K562 (cell line): Measurements from ENCODE around the gene IMPACT. TPM values are rescaled to one million over a fixed set of nuclear protein-coding genes. Genes with fewer than 3 reads are reported as not detected.

Source experiments
- ATAC-seq: fragments of 200-7000 bp; cut with Tn5 transposase; 3 replicates; pipeline ENCODE4 v1.9.1; 2020; ENCODE audit warnings: moderate library complexity
- BruUV-seq: library from RNA; stranded (reverse); fragments of 400-500 nt; replicated peaks from 2 replicates; lab custom pipeline; 2021; lab: Mats Ljungman, UMichigan
- CTCF ChIA-PET: fragments of 300-600 bp; formaldehyde crosslinking; extraction: SDS; loops from one replicate; lab custom pipeline; 2021; ENCODE audit warnings: low intra/inter-chr PET ratio; lab: Yijun Ruan, JAX
- POLR2A ChIA-PET: fragments of 300-600, 350-650 bp; sonication (Branson Sonifier 250); formaldehyde crosslinking; extraction: SDS; loops from one replicate; lab custom pipeline; 2021; ENCODE audit warnings: antibody characterized with exemption, inconsistent platforms; lab: Yijun Ruan, JAX
- DNase-seq, 4 experiments: peaks; one replicate each; pipeline versions ENCODE4 v3.0.0 to v3.0.0-alpha.2; 2011 to 2018; ENCODE audit warnings: low spot score in 3 of 4, mixed read lengths in 3 of 4; ENCODE audit errors: extremely low read depth in 1 of 4
- FAIRE-seq: peaks from 2 replicates; lab custom pipeline; 2011; peaks lifted over from hg19 to GRCh38; lab: Jason Lieb, UNC
- H2AFZ ChIP-seq: 2 replicates; pipeline ENCODE4 v1.6.0; 2011; ENCODE audit warnings: low read depth, low read length, control low read depth, inconsistent platforms
- H3K27ac ChIP-seq: fragments of 200-600 bp; 3 replicates; pipeline ENCODE4 v1.8.0; 2011; ENCODE audit warnings: low read depth, mild to moderate bottlenecking, control low read depth, inconsistent platforms, low read length, moderate library complexity, mixed read lengths; ENCODE audit errors: extremely low read depth
- H3K27me3 ChIP-seq, 2 experiments: fragments of 300-600 bp in 1 of 2; 2 replicates in 1 of 2; 3 replicates in 1 of 2; pipeline versions ENCODE4 v1.6.0 to v1.8.0; 2011; ENCODE audit warnings: inconsistent platforms in 2 of 2, low read length in 2 of 2, mild to moderate bottlenecking in 1 of 2, mixed read lengths in 1 of 2, moderate library complexity in 1 of 2; ENCODE audit not compliant: control insufficient read depth in 2 of 2, insufficient read depth in 2 of 2
- H3K36me3 ChIP-seq: fragments of 300-600 bp; 3 replicates; pipeline ENCODE4 v1.8.0; 2011; ENCODE audit warnings: mild to moderate bottlenecking, low read length, inconsistent platforms; ENCODE audit not compliant: control insufficient read depth, insufficient read depth
- H3K4me1 ChIP-seq, 2 experiments: fragments of 200-600 bp in 1 of 2; replicated peaks in 1 of 2; 2 replicates in 1 of 2; 3 replicates in 1 of 2; pipeline versions ENCODE4 v1.5.1 to v1.8.0; 2011; ENCODE audit warnings: inconsistent platforms in 2 of 2, low read length in 2 of 2, mild to moderate bottlenecking in 1 of 2, mixed read lengths in 1 of 2, moderate library complexity in 1 of 2; ENCODE audit not compliant: control insufficient read depth in 2 of 2, insufficient read depth in 2 of 2
- H3K4me2 ChIP-seq: 2 replicates; pipeline ENCODE4 v1.6.1; 2011; ENCODE audit warnings: low read length, control low read depth, inconsistent platforms, mixed read lengths; ENCODE audit not compliant: insufficient read depth
- H3K4me3 ChIP-seq: fragments of 200-600 bp; sonication (generic), shearing (Covaris generic); 2 replicates; pipeline ENCODE4 v1.5.1; 2016; ENCODE audit warnings: control low read depth, inconsistent platforms
- H3K79me2 ChIP-seq: fragments of 200-600 bp; 3 replicates; pipeline ENCODE4 v1.8.0; 2011; ENCODE audit warnings: low read length, inconsistent platforms; ENCODE audit not compliant: control insufficient read depth, insufficient read depth
- H3K9ac ChIP-seq, 2 experiments: 2 replicates each; pipeline versions ENCODE4 v1.6.0 to v1.6.1; 2011; ENCODE audit warnings: low read depth in 2 of 2, low read length in 2 of 2, control low read depth in 1 of 2, inconsistent platforms in 1 of 2, mild to moderate bottlenecking in 1 of 2, mixed read lengths in 1 of 2; ENCODE audit not compliant: insufficient read depth in 1 of 2
- H3K9me1 ChIP-seq: one replicate; pipeline ENCODE4 v1.6.0; 2011; ENCODE audit warnings: inconsistent platforms, mild to moderate bottlenecking, low read length, moderate library complexity; ENCODE audit not compliant: control insufficient read depth, insufficient read depth
- H3K9me3 ChIP-seq: replicated peaks from 2 replicates; pipeline ENCODE4 v1.5.1; 2011; ENCODE audit warnings: low read depth, low read length, inconsistent platforms; ENCODE audit not compliant: control insufficient read depth, insufficient read depth
- H4K20me1 ChIP-seq: replicated peaks from 2 replicates; pipeline ENCODE4 v1.6.1; 2011; ENCODE audit warnings: low read length, inconsistent platforms, mixed read lengths; ENCODE audit not compliant: control insufficient read depth, insufficient read depth
- ARID3A ChIP-seq: IDR thresholded peaks from 2 replicates; pipeline ENCODE4 v1.6.1; 2012; ENCODE audit warnings: low read depth, low read length, improper control_type of control experiment, borderline replicate concordance
- BDP1 ChIP-seq: IDR thresholded peaks from 3 replicates; pipeline ENCODE4 v1.6.1; 2011; ENCODE audit not compliant: insufficient read length, insufficient read depth
- DLX4 ChIP-seq: fragments of 250-450 bp; sonication (Bioruptor Pico); IDR thresholded peaks from 2 replicates; pipeline ENCODE4 v1.6.1; 2021; ENCODE audit warnings: mild to moderate bottlenecking
- FOXJ2 ChIP-seq: fragments of 200-800 bp; sonication (Bioruptor generic); IDR thresholded peaks from 2 replicates; pipeline ENCODE4 v1.6.1; 2016; ENCODE audit warnings: missing genetic modification characterization, missing compliant biosample characterization
- OTX1 ChIP-seq: fragments of 450-650 bp; formaldehyde crosslinking; IDR thresholded peaks from 2 replicates; pipeline ENCODE4 v1.4.0; 2022; ENCODE audit warnings: mild to moderate bottlenecking
- POLR2AphosphoS5 ChIP-seq: IDR thresholded peaks from 2 replicates; pipeline ENCODE4 v1.6.1; 2011; ENCODE audit warnings: mild to moderate bottlenecking, low read depth, low read length, moderate library complexity; ENCODE audit not compliant: control insufficient read depth, insufficient read depth
- POLR3G ChIP-seq: IDR thresholded peaks from 2 replicates; pipeline ENCODE4 v1.6.1; 2011; ENCODE audit not compliant: insufficient read length, insufficient replicate concordance; ENCODE audit errors: extremely low read depth
- RBM25 ChIP-seq: fragments of 200-400 bp; formaldehyde crosslinking; IDR thresholded peaks from 2 replicates; pipeline ENCODE4 v1.6.1; 2018; ENCODE audit warnings: low read length, low read depth, moderate library complexity; ENCODE audit not compliant: severe bottlenecking
- RBM39 ChIP-seq: fragments of 200-400 bp; formaldehyde crosslinking; optimal IDR thresholded peaks from 2 replicates; pipeline ENCODE3; 2018; ENCODE audit warnings: low read depth, low read length
- RFX5 ChIP-seq: IDR thresholded peaks from 2 replicates; pipeline ENCODE4 v1.6.1; 2011; ENCODE audit warnings: low read depth, mild to moderate bottlenecking, improper control_type of control experiment, low read length
- SAFB ChIP-seq: fragments of 200-400 bp; formaldehyde crosslinking; IDR thresholded peaks from 2 replicates; pipeline ENCODE4 v1.6.1; 2017; ENCODE audit warnings: low read depth, low read length, borderline replicate concordance
- TCF15 ChIP-seq: fragments of 250-450 bp; sonication (Bioruptor Pico); IDR thresholded peaks from 2 replicates; pipeline ENCODE4 v1.8.0; 2022; ENCODE audit warnings: moderate library complexity, mild to moderate bottlenecking, inconsistent platforms
- XRCC3 ChIP-seq: fragments of 450-650 bp; IDR thresholded peaks from 2 replicates; pipeline ENCODE4 v1.6.1; 2017; ENCODE audit warnings: mild to moderate bottlenecking, moderate library complexity
- XRCC4 ChIP-seq: IDR thresholded peaks from one replicate; pipeline ENCODE4 v1.6.1; 2011; ENCODE audit not compliant: insufficient read depth, insufficient read length; ENCODE audit errors: extremely low read depth
- ZNF124 ChIP-seq: sonication (generic); formaldehyde crosslinking; IDR thresholded peaks from 2 replicates; pipeline ENCODE4 v1.8.1; 2022; ENCODE audit warnings: missing genetic modification reagents
- ZNF217 ChIP-seq: sonication (generic); formaldehyde crosslinking; IDR thresholded peaks from 2 replicates; pipeline ENCODE4 v1.8.0; 2022; ENCODE audit warnings: mild to moderate bottlenecking, missing genetic modification reagents
- ZNF384 ChIP-seq: IDR thresholded peaks from 2 replicates; pipeline ENCODE4 v1.6.1; 2012; ENCODE audit warnings: low read depth, low read length, improper control_type of control experiment
- ZNF583 ChIP-seq: fragments of 250-450 bp; sonication (Bioruptor Pico); IDR thresholded peaks from 2 replicates; pipeline ENCODE4 v1.4.0; 2020
- ZNF639 ChIP-seq, 2 experiments: fragments of 200-800 bp in 1 of 2; sonication (Bioruptor generic) in 1 of 2; sonication (generic) in 1 of 2; formaldehyde crosslinking in 1 of 2; IDR thresholded peaks in 1 of 2; conservative IDR thresholded peaks in 1 of 2; 2 replicates each; pipeline versions ENCODE4 v1.5.0 to v1.6.1; 2016 to 2020; ENCODE audit warnings: missing compliant biosample characterization in 1 of 2, missing genetic modification characterization in 1 of 2, missing genetic modification reagents in 1 of 2
- ZNF77 ChIP-seq: fragments of 250-450 bp; sonication (Bioruptor Pico); IDR thresholded peaks from 2 replicates; pipeline ENCODE4 v1.5.0; 2020
- WGBS: fragments of 100-300 bp; shearing (Covaris generic); methylation state at CpG from one replicate; pipeline ENCODE4 v1.1.6; 2016; ENCODE audit warnings: low coverage, mixed read lengths; ENCODE audit not compliant: insufficient coverage; ENCODE audit errors: missing lambda C conversion rate; 5-methylcytosine and 5-hydroxymethylcytosine counted together
- in situ Hi-C: fragments of 300-500 bp; cut with MboI; formaldehyde crosslinking; loops from 4 replicates; pipeline ENCODE4 v1.15.0; 2018; ENCODE audit warnings: inconsistent platforms, mixed read lengths
- intact Hi-C: fragments of 100-400 bp; cut with micrococcal nuclease; formaldehyde crosslinking; loops from 2 replicates; pipeline ENCODE4 v1.14.2; 2022
- polyA plus RNA-seq, 8 experiments: library from polyadenylated mRNA; depleted of rRNA in 4 of 8; stranded (reverse) in 5 of 8; unstranded in 3 of 8; fragments of >200 nt; fragmentation: Nextera tagmentation in 2 of 8; fragmentation: Illumina TruSeq in 1 of 8; extraction: Ambion mirVana in 2 of 8; extraction: Trizol in 1 of 8; gene quantifications; 2 replicates each; pipeline versions ENCODE4 v1.2.1 to v1.2.3, GENCODE V29; 2011 to 2014; ENCODE audit warnings: inconsistent platforms in 1 of 8, missing spikeins in 1 of 8
- total RNA-seq, 7 experiments: library from RNA; depleted of rRNA in 6 of 7; stranded (reverse); fragments of >200 nt in 6 of 7; fragmentation: Illumina TruSeq in 2 of 7; extraction: Trizol in 2 of 7; gene quantifications; 2 replicates each; pipeline versions ENCODE4 v1.2.1 to v1.2.3, GENCODE V29; 2011 to 2021; ENCODE audit warnings: low replicate concordance in 1 of 7

The IMPACT gene
- total and polyA plus RNA-seq, 9 of the 15 experiments (the other 6 are each of a cell fraction or from before 2014, with no cell fraction given) = 4.7 to 7.6 (median 5.8) TPM

- H4K20me1 ChIP-seq = 0 out of 2 replicates have a peak, but pooled peaks cover 4% of the 10 kb centered on the region
Measured at GRCh38 chr18:24403076-24403475, 23.4 kb upstream of the IMPACT start.

More at GRCh38 chr18:24403076-24403475, 23.4 kb upstream of the IMPACT start:
- Histone ChIP-seq H3K9me1 (no peaks in the 10 kb centered on the region), H3K36me3 (no peaks in the 10 kb centered on the region), H3K79me2 (no peaks in the 10 kb centered on the region), H3K27me3 (peaks cover 4 to 5% of the 10 kb centered on the region in 2 experiments; a peak in 4 of 5 replicates), H3K9me3 (no peaks in the 10 kb centered on the region), H2AFZ (no peak overlapping the region), H3K27ac (no peak overlapping the region), H3K9ac (no peak overlapping the region), H3K4me1 (no peaks in the 10 kb centered on the region), H3K4me2 (no peak overlapping the region), H3K4me3 (no peak overlapping the region)
- in situ Hi-C loops (no loop called here), intact Hi-C loops (no loop called here)
- ChIA-PET CTCF (no interaction called here), POLR2A (no interaction called here)
- FAIRE-seq (no peak), DNase-seq (no peak), ATAC-seq (no peak)
- 1% methylated on average over 5 of the region's 5 CpGs for WGBS
- no TSS peak for BruUV-seq
- TF ChIP-seq TCF15 = no peak
- TF ChIP-seq RBM25 = no peak
- TF ChIP-seq BDP1 = no peak
- no peak for TF ChIP-seq DLX4 (CRISPR knock-in tag)
- no peak for TF ChIP-seq OTX1 (CRISPR knock-in tag)
- no peak for TF ChIP-seq POLR3G
- TF ChIP-seq ZNF639 (CRISPR knock-in tag; conservative IDR thresholded peaks at IDR 0.05 in 1 of 2, IDR thresholded peaks at IDR 0.05 in 1 of 2) = no peak
- TF ChIP-seq XRCC4 = no peak
- no peak for TF ChIP-seq ZNF384
- no peak for TF ChIP-seq FOXJ2 (tag)
- TF ChIP-seq POLR2AphosphoS5 = no peak
- no peak for TF ChIP-seq RFX5
- no peak for TF ChIP-seq SAFB
- TF ChIP-seq XRCC3 = no peak
- no peak for TF ChIP-seq RBM39
- no peak for TF ChIP-seq ZNF217 (CRISPR knock-in tag)
- TF ChIP-seq ZNF77 (CRISPR knock-in tag) = no peak
- no peak for TF ChIP-seq ARID3A
- no peak for TF ChIP-seq ZNF124 (CRISPR knock-in tag)
- no peak for TF ChIP-seq ZNF583 (CRISPR knock-in tag)
